WERI-Rb-1 (cell line): ENCODE data around the gene PFN4.
"Not testable (repeated sequence)": the region's sequence is repeated elsewhere in the genome, so short reads cannot be mapped to it uniquely, and the experiment has no call there.

ENCODE experiments used
- DNase-seq: peaks from one replicate; pipeline ENCODE4 v3.0.0-alpha.2; 2020
- H3K27ac ChIP-seq: fragments of 250-450 bp; sonication (Bioruptor Pico); 2 replicates; pipeline ENCODE4 v1.5.1; 2020; ENCODE audit warnings: mild to moderate bottlenecking, moderate library complexity
- H3K27me3 ChIP-seq: fragments of 250-450 bp; sonication (Bioruptor Pico); 2 replicates; pipeline ENCODE4 v1.5.1; 2021; ENCODE audit warnings: mild to moderate bottlenecking, low read depth, moderate library complexity; ENCODE audit not compliant: insufficient read depth, severe bottlenecking
- H3K36me3 ChIP-seq: fragments of 250-450 bp; sonication (Bioruptor Pico); 2 replicates; pipeline ENCODE4 v1.5.1; 2020; ENCODE audit warnings: mild to moderate bottlenecking, moderate library complexity
- H3K4me3 ChIP-seq: 2 replicates; pipeline ENCODE4 v1.5.1; 2011; ENCODE audit warnings: low read depth, mild to moderate bottlenecking, control low read depth, low read length
- H3K9me3 ChIP-seq: fragments of 250-450 bp; sonication (Bioruptor Pico); 2 replicates; pipeline ENCODE4 v1.5.1; 2021; ENCODE audit warnings: mild to moderate bottlenecking, moderate library complexity; ENCODE audit not compliant: severe bottlenecking
- TF ChIP-seq, protein P1 (sequence below): IDR thresholded peaks from 2 replicates; pipeline ENCODE4 v1.5.1; 2011; ENCODE audit warnings: low read depth, mild to moderate bottlenecking, control low read depth, inconsistent platforms, low read length

The PFN4 gene

DNA sequence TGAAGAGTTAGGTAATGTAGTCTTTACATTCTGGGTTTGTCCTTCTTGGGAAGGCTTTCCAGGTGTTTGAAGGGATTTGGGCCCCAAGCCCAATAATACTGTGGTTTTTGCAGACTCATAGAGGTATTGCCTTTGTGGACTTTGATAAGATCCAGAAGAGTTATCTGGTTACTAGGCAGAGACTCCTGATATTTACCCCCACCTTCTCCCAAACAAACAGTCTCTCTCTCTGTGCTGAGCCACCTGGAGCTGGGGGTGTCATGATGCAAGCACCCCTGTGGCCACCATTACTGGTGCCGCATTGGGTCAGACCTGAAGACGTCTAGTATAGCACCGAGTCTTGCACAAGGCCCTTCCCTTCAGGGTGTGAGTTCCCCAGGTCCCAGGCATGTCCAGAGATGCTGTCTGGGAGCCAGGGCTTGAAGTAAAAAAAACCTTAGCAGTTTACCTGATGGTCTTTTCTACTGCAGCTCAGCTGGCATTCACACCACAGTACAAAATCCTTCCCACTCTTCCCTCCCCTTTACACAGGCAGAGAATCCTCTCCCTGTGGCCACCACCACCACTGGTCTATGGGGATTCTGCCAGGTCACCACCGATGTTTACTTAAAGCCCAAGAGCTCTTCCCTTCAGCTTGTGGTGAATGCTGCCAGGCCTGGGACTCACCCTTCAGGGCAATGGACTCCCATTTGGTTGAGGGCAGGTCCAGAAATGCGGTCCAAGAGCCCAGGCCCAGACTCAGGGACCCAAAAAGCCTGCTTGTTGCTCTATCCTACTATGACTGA lies 29.5 kb upstream of the PFN4 start:
- no peaks in the 10 kb centered on the region; the same call in 1 of the 2 replicates for H3K36me3 ChIP-seq
- H3K27me3 ChIP-seq, result no peaks in the 10 kb centered on the region
- TF ChIP-seq, protein P1, sequence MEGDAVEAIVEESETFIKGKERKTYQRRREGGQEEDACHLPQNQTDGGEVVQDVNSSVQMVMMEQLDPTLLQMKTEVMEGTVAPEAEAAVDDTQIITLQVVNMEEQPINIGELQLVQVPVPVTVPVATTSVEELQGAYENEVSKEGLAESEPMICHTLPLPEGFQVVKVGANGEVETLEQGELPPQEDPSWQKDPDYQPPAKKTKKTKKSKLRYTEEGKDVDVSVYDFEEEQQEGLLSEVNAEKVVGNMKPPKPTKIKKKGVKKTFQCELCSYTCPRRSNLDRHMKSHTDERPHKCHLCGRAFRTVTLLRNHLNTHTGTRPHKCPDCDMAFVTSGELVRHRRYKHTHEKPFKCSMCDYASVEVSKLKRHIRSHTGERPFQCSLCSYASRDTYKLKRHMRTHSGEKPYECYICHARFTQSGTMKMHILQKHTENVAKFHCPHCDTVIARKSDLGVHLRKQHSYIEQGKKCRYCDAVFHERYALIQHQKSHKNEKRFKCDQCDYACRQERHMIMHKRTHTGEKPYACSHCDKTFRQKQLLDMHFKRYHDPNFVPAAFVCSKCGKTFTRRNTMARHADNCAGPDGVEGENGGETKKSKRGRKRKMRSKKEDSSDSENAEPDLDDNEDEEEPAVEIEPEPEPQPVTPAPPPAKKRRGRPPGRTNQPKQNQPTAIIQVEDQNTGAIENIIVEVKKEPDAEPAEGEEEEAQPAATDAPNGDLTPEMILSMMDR, result no peak
- no peak overlapping the region for H3K27ac ChIP-seq
- peaks cover 10% of the 10 kb centered on the region for H3K9me3 ChIP-seq
- DNase-seq, result no peak
- H3K4me3 ChIP-seq, result no peak overlapping the region

GRCh38 chr2:24147364-24147763 lies 24.2 kb upstream of the PFN4 start:
- no peaks in the 10 kb centered on the region for H3K36me3 ChIP-seq
- peaks cover 10% of the 10 kb centered on the region for H3K9me3 ChIP-seq
- no peaks in the 10 kb centered on the region for H3K27me3 ChIP-seq
- TF ChIP-seq, protein P1, result no peak
- no peak for DNase-seq
- H3K4me3 ChIP-seq, result no peak overlapping the region
- H3K27ac ChIP-seq, result no peak overlapping the region

- not testable (repeated sequence) for DNase-seq, H3K27me3 ChIP-seq, H3K27ac ChIP-seq, H3K4me3 ChIP-seq, H3K9me3 ChIP-seq, H3K36me3 ChIP-seq
Measured at GRCh38 chr2:24140305-24140704, 17.2 kb upstream of the PFN4 start.

- no peaks in the 10 kb centered on the region for H3K27me3 ChIP-seq
- DNase-seq, result no peak
- TF ChIP-seq, protein P1, result no peak
- no peaks in the 10 kb centered on the region for H3K9me3 ChIP-seq
- no peak overlapping the region for H3K4me3 ChIP-seq
- H3K27ac ChIP-seq, result no peak overlapping the region
- no peaks in the 10 kb centered on the region for H3K36me3 ChIP-seq
Measured at GRCh38 chr2:24132543-24132942, 9.4 kb upstream of the PFN4 start.

- Histone ChIP-seq H3K27ac (no peak overlapping the region), H3K9me3 (no peaks in the 10 kb centered on the region), H3K4me3 (no peak overlapping the region), H3K27me3 (no peaks in the 10 kb centered on the region), H3K36me3 (no peaks in the 10 kb centered on the region)
- TF ChIP-seq, protein P1, result no peak
- DNase-seq, result no peak
Measured at GRCh38 chr2:24125956-24126355, 2.8 kb upstream of the PFN4 start.

- H3K36me3 ChIP-seq, result no peaks in the 10 kb centered on the region
- peak overlapping the region; percentile 90 for H3K27ac ChIP-seq
- peak overlapping the region; percentile 79 for H3K4me3 ChIP-seq
- H3K27me3 ChIP-seq, result no peaks in the 10 kb centered on the region
- TF ChIP-seq, protein P1, result no peak
- no peaks in the 10 kb centered on the region for H3K9me3 ChIP-seq
- no peak for DNase-seq
Measured at GRCh38 chr2:24123922-24124580, 917 bp upstream of the PFN4 start.
